Activated CD8-positive, alpha-beta T cell treated with anti-CD3 and anti-CD28 coated beads for 36 hours (primary cell): ENCODE data around the gene CHSY1. TPM values are rescaled to one million over a fixed set of nuclear protein-coding genes. Genes with fewer than 3 reads are reported as not detected.

Source experiments
- ATAC-seq: fragments of 200-7000 bp; cut with Tn5 transposase; one replicate; pipeline ENCODE4 v1.10.0; 2021; ENCODE audit warnings: mild to moderate bottlenecking, moderate library complexity
- CTCF ChIA-PET: fragments of 350-600 bp; sonication (Branson Sonifier 250); formaldehyde crosslinking; loops from one replicate; lab custom pipeline; 2021; ENCODE audit warnings: antibody characterized with exemption; lab: Charles Lee
- POLR2A ChIA-PET: fragments of 350-600 bp; sonication (Branson Sonifier 250); formaldehyde crosslinking; loops from one replicate; lab custom pipeline; 2021; ENCODE audit warnings: antibody characterized with exemption; lab: Charles Lee
- DNase-seq: peaks from one replicate; pipeline ENCODE4 v3.0.0-alpha.2; 2020
- H3K27ac Mint-ChIP-seq: one replicate; pipeline ENCODE4 v1.8.0; 2021; ENCODE audit warnings: mild to moderate bottlenecking, mixed read lengths
- H3K27me3 Mint-ChIP-seq: one replicate; pipeline ENCODE4 v1.8.0; 2021; ENCODE audit warnings: mixed read lengths
- H3K36me3 Mint-ChIP-seq: one replicate; pipeline ENCODE4 v1.8.0; 2021; ENCODE audit warnings: low read depth, mixed read lengths
- H3K4me1 Mint-ChIP-seq: one replicate; pipeline ENCODE4 v1.8.0; 2021; ENCODE audit warnings: low read depth, mixed read lengths
- H3K4me3 Mint-ChIP-seq: one replicate; pipeline ENCODE4 v1.8.0; 2021; ENCODE audit warnings: mild to moderate bottlenecking, moderate library complexity, mixed read lengths
- H3K9me3 Mint-ChIP-seq: one replicate; pipeline ENCODE4 v1.8.0; 2021; ENCODE audit warnings: mixed read lengths
- CTCF ChIP-seq: fragments of 200-600 bp; IDR thresholded peaks from one replicate; pipeline ENCODE4 v1.8.0; 2022; ENCODE audit warnings: antibody characterized with exemption, mild to moderate bottlenecking
- intact Hi-C: fragments of 100-400 bp; cut with micrococcal nuclease; formaldehyde crosslinking; loops from one replicate; pipeline ENCODE4 v1.10.0; 2022
- total RNA-seq, 2 experiments: library from RNA; stranded (reverse); gene quantifications; one replicate each; pipeline ENCODE4 v1.2.3, GENCODE V29; 2021

The CHSY1 gene
- total RNA-seq, 2 experiments from 2014 or later = 57.9 to 58.3 TPM

DNA sequence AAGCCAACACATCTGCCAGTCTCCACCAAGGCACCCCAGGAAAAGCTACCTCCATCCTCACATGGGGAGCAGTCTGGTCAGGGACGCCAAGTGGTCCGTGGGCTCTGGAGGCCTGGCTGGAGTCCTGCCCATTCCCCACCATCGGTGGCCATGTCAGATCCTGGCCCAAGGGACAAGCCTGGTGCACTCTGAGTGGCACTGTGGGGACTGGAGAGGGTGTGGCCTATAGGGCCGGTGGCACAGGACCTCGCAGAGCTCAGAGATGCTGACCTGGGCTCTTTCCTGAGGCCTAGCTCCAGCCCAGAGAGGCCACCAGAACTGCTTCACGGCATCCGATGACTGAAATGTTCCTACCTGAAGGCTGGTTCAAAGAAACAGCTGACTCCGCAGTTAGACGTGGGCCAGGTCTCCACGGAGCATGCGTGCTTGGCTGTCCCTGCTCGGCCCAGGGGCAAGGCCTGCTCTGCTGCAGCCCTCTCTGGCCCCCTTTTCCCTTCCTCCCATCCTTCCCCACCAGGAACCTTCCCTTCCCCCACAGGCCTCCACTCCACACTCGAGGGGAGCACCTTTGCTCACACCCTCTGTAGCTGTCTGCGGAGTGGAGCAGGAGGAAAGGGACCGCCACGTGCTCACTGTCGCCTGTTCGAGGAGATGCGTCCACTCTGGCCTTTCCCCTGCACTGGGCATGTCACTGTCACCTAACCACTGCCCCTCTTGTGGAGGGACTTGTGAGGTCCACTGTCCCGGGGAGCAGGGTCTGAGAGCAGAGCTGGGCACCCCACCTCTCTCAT, 119.3 kb downstream of the CHSY1 start:
- H3K36me3 Mint-ChIP-seq = peaks cover 6% of the 10 kb centered on the region
- ChIA-PET POLR2A (interaction anchor here (0.9 kb wide), 1 partner anchor 22 kb away, joined by 3 read pairs; no protein-coding TSS in a partner anchor), CTCF (interaction anchor here (1.0 kb wide), 1 partner anchor 17 kb away, joined by 3 read pairs; no protein-coding TSS in a partner anchor)
- no peak for ATAC-seq
- H3K27ac Mint-ChIP-seq = no peak overlapping the region
- no peak overlapping the region for H3K4me3 Mint-ChIP-seq
- no peak for DNase-seq
- peaks cover 22% of the 10 kb centered on the region for H3K9me3 Mint-ChIP-seq
- H3K27me3 Mint-ChIP-seq = peaks cover 4% of the 10 kb centered on the region
- H3K4me1 Mint-ChIP-seq = peaks cover 39% of the 10 kb centered on the region
- no peak for TF ChIP-seq CTCF
- intact Hi-C loops = no loop called here

DNA sequence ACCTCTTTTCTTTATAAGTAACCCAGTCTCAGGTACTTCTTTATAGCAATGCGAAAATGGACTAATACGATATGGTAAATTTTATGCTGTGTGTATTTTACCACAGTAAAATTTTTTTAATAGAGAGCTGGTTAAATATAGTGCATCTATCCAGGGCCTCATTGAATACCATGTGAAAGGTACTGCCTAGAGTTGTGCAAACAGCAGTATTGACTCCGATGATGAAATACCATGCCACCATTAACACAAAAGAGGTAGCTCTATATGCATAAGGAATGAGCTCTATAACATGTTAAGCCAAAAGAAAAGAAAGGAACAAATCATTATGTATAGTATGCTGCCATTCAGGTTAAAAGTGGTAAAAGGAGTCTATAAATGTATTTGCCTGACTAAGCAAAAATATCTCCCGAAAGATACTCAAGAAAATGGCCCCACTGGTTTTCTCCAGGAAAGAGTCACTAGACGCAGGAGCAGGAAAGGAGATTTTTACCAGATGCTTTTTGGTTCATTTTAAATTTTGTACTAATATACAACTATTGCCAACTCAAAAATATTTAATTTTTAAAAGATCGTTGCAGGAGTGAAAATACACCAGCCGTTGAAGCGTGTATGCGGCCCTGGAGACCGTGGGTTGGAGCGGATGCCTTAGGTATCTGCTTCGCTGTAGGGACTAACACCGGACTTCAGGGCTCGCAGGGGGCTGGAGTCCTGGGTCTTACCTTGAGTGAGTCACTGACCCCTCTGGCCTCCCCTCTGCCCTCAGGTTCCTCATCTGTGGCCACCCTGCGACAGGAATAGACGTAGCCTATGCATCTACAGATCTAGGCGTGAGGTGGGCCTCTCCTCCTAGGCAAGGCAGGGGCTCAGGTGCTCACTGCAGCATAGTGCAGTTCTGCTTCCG, 120.1 kb downstream of the CHSY1 start:
- TF ChIP-seq CTCF = no peak
- no peak overlapping the region for H3K27ac Mint-ChIP-seq

GRCh38 chr15:101129851-101130380, 121.9 kb downstream of the CHSY1 start:
- H3K4me3 Mint-ChIP-seq = no peak overlapping the region
- POLR2A ChIA-PET = no interaction called here
- peaks cover 6% of the 10 kb centered on the region for H3K36me3 Mint-ChIP-seq
- H3K27me3 Mint-ChIP-seq = no peaks in the 10 kb centered on the region
- DNase-seq = no peak
- no peak for TF ChIP-seq CTCF
- no peak for ATAC-seq
- no peak overlapping the region for H3K27ac Mint-ChIP-seq
- peaks cover 38% of the 10 kb centered on the region for H3K4me1 Mint-ChIP-seq
- peaks cover 22% of the 10 kb centered on the region for H3K9me3 Mint-ChIP-seq
- CTCF ChIA-PET = interaction anchor here (1.5 to 2.9 kb wide), 2 partner anchors 41 to 122 kb away, joined by 4 to 10 read pairs; no protein-coding TSS in a partner anchor
- intact Hi-C loops = loop anchor here (5.0 kb wide), 2 partner anchors 37 to 57 kb away; no protein-coding TSS in a partner anchor

More for the DNA sequence above, 120.1 kb downstream of the CHSY1 start:
- Mint-ChIP-seq H3K36me3 (peaks cover 6% of the 10 kb centered on the region), H3K27me3 (peaks cover 4% of the 10 kb centered on the region), H3K4me1 (peaks cover 39% of the 10 kb centered on the region), H3K4me3 (no peak overlapping the region), H3K9me3 (peaks cover 22% of the 10 kb centered on the region)
- ATAC-seq (no peak), DNase-seq (no peak)
- ChIA-PET CTCF (no interaction called here), POLR2A (no interaction called here)
- intact Hi-C loops = no loop called here

GRCh38 chr15:101128221-101129015, 123.4 kb downstream of the CHSY1 start:
- H3K36me3 Mint-ChIP-seq = peaks cover 6% of the 10 kb centered on the region
- H3K27ac Mint-ChIP-seq = peak overlapping the region; percentile 96
- H3K9me3 Mint-ChIP-seq = peaks cover 18% of the 10 kb centered on the region
- DNase-seq (no peak), ATAC-seq (no peak)
- ChIA-PET CTCF (interaction anchor here (0.9 to 2.9 kb wide), 6 partner anchors 11 to 192 kb away, joined by 3 to 10 read pairs (median 4); no protein-coding TSS in a partner anchor), POLR2A (interaction anchor here (1.3 kb wide), 1 partner anchor 13 kb away, joined by 5 read pairs; no protein-coding TSS in a partner anchor)
- intact Hi-C loops = loop anchor here (5.0 kb wide), 2 partner anchors 39 to 59 kb away; no protein-coding TSS in a partner anchor
- TF ChIP-seq CTCF = no peak
- H3K27me3 Mint-ChIP-seq = no peaks in the 10 kb centered on the region
- H3K4me3 Mint-ChIP-seq = peak overlapping the region; percentile 53
- H3K4me1 Mint-ChIP-seq = peaks cover 52% of the 10 kb centered on the region
